HG03135 (cell line): ENCODE data around the gene FSTL4.

Experiments used
- ATAC-seq: cut with Tn5 transposase; IDR thresholded peaks from one replicate; pipeline ENCODE4 v1.9.1; 2021; ENCODE audit warnings: mild to moderate bottlenecking, moderate library complexity; ENCODE audit not compliant: unreplicated experiment

Gene FSTL4

DNA sequence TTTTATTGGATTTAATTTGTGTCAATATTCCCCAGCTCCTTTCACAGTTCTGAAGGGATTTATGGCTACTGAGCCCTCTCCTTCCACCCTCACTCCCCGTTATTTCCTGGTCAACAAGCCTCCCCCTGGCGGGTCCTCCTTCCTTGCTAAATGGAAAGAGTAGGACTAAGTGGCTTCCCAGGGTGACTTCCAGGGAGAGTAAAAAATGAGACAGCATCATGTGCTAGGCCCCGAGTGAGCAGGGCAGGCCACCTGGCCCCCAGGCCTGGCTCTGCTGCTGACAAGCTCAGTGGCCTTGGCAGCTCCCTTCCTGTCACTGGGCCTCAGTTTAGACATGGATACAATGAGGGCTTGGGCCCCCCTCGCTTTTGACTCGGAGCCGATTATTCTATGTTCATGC lies 359.3 kb downstream of the FSTL4 start:
- no peak for ATAC-seq

DNA sequence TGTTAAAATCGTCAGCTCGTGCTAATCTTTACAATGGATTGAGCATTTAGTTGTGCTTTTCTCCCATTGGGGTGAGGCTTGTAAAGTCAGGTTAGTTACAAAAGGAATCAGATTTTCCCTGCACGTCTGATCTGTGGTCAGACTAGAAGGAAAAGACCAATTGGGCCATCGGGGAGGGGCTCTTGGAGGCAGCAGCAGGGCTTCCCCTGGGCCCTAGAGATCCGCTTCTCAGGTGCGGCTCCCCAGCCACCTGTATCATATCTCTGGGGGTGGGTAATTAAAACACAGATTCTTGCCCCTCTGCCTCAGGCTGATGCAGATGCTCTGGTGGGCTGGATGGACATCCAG lies 360.2 kb downstream of the FSTL4 start:
- no peak for ATAC-seq

DNA sequence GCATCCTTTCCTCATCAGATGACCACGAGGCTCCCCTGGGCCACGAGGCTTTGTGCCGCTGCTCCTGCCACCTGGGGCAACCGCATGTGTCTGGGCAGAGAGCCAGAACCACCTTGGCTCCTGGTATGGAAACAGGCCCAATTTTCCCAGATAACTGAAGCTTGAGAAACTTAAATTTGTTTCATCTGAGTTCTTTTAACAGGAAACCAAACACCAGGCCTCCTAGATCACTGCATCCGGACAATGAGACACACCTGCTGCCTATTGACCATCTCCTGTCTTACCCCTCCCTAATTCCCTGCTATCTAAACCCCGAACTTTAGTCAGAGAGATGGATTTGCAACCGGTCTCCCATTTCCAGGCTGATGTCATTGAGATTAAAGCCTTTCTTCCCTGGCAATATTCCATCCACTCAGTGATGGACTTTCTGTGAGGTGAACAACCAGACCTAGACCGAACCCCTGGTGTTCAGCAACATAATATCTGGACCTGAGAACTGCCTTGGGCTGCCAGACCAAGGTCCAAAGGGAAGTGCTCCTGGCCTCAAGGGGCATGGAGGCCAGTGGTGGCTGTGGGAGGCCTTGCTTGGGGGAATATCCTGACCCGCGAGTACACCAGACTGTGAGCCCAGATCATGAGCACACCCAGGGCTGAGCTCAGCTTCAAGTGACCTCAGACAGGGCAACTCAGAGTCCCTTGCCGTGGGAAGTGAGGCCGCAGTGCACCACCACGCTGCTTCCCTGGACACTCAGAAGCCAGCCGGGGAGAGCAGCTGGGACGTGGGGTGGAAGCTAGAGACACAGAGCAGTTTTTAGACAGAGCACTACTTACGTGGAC lies 360.8 kb downstream of the FSTL4 start:
- ATAC-seq: no peak

DNA sequence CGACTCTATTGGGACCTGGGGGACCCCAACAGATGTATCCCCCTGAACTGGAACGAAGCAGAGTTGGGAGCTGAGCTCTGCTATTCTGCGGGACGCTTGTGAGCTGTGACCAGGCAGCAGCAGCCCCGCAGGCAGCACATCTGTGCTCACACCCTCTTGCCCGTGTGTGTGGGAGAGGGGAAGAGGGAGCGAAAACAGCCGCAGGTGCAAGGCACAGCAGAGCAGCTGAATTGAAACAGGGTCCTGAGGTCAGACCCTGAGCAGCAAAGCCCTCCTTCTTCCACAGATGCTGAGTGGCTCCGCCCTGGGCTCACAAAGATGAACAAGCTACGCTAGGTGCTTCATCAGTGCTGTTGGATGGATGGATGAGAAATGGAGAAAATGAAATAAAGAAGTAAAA lies 361.8 kb downstream of the FSTL4 start:
- ATAC-seq: no peak

- no peak for ATAC-seq
Measured at GRCh38 chr5:133249593-133249992, 362.7 kb downstream of the FSTL4 start.

- no peak for ATAC-seq
Measured at GRCh38 chr5:133247881-133248624, 364.3 kb downstream of the FSTL4 start.

DNA sequence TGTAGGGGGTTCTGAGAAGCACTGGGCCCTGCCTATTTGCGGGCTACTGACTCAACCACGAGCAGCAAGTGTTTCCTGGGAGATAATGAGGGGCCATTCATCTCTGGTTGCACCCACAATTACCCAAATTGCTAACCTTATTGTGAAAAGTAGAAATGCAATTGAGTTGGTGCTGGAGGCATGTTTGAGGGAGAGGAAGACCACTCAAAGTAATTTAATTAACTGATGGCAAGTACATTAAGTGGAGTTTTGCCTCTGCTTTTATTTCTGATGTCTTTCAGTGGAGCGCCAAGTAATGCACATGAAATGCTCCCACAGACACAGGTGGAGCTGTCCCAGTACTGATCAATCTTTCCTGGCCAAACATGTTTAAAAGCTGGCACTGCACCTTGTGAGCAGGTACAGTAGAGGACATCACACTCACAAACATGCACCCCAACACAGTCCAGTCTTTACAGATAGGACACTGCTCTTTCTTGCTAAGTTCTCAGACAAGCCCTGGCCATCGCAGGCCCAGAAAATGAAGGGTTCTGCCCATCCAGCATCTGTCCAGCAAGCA lies 365.1 kb downstream of the FSTL4 start:
- no peak for ATAC-seq

DNA sequence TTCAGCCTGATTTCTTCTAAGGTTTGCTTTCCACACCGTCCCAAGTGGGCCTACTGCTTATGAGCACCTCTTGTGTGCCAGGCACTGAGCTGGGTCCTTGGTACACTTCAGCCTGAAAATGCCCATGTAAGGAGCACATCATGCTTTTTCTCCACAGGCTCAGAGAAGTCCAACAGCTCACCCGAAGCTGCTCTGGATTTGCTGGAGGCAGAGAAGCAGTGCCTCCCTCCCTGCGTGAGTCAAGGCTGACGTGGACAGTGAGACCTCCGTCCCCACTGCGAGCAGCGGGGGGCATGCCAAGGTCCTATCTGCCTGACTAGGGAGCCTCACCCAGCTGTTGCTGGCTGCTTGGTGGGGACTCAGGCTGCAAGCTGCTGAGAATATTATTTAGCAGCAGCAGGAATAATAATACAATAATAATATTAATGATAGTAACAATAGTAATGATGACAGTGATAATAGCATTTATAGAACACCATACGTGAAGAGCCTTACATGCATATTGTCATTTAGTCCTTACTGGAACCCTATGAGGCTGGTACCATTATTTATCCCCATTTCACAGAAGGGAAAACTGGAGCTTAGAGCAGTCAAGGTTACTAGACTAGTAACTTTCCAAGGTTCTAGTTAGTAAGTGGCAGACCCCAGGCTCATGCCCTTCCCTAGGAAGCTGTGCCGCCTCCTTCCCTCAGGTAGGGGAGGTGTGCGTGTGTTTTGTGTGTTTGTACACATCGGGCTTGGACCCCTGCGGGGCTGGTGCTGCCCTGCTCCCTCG lies 365.8 kb downstream of the FSTL4 start:
- ATAC-seq: no peak

DNA sequence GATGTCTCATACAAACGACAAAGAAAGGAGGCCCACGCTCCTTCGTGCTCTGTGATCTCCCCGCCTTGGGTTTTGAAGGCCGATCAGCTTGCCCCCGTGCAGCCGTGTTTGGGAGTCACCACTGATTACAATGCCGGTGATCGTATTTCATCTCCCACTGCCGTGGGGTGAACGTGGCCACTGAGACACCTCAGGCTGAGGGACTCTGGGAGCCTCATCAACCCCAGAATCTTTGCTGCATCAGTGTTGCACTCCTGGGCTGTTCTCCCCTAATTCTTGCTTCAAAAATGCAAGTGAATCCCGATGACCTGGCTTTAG lies 366.3 kb downstream of the FSTL4 start:
- ATAC-seq: no peak

- no peak for ATAC-seq
Measured at GRCh38 chr5:133245191-133246052, 366.9 kb downstream of the FSTL4 start.

DNA sequence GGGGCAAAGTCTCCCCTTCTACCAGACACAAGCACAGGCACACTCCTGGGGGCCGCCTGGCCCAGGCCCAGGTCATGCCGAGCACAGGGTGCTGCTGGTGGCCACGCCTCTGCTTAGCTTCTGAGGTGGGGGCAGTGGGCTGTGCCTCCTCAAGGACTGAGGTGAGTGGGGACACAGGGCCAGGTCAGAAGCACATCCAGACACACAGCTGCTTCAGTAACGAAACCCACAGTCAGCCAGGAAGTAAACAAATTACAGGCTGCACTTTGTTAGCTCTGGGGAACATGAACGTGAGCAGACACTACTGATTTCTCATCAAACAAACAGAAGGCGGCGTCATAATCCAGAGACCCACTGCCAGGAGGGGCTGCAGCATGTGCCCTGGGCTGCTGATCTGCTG lies 368.1 kb downstream of the FSTL4 start:
- no peak for ATAC-seq

GRCh38 chr5:133243196-133243595 lies 369.1 kb downstream of the FSTL4 start:
- no peak for ATAC-seq

GRCh38 chr5:133242221-133242835 lies 370.0 kb downstream of the FSTL4 start:
- ATAC-seq: no peak

DNA sequence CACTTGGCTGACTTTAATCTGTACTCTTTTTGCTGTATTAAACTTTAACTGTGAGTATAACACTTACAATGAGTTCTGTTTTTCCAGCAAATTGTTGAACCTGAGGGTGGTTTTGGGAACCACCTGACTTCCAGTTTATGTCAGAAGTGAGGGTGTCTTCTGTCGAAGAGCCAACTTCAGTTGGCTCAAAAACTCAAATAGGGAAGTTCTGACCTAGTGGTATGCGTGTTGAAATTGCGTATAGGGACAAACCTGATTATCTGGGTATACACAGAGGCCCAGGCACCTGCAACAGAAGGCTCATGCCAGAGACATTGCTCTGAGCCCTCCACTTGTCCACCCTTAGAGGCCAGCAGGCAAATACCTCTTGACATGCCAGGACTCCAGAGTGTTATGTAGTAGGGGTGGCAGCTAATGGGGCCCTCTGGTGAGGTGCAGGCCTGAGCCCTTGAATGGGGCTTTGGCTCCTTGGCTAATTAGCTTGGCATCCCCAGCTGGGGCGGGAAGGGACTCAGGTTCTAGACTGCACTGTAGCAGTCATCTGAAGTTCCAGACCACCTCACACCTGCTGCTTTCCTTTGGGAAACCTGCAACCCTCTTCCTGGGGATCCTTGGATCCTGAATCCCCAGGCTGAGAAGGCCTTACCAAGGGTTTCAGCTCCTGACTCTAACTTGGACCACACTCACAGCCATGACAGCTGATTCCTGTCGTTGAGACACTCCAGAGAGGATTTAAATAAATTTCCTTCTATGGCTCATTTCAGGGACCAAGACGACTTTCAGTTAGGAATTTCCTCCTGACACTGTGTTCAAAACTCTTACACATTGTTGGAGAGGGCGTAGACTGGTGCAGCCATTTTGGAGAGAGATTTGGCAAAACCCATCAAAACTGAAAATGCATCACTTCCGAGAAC lies 370.9 kb downstream of the FSTL4 start:
- no peak for ATAC-seq

DNA sequence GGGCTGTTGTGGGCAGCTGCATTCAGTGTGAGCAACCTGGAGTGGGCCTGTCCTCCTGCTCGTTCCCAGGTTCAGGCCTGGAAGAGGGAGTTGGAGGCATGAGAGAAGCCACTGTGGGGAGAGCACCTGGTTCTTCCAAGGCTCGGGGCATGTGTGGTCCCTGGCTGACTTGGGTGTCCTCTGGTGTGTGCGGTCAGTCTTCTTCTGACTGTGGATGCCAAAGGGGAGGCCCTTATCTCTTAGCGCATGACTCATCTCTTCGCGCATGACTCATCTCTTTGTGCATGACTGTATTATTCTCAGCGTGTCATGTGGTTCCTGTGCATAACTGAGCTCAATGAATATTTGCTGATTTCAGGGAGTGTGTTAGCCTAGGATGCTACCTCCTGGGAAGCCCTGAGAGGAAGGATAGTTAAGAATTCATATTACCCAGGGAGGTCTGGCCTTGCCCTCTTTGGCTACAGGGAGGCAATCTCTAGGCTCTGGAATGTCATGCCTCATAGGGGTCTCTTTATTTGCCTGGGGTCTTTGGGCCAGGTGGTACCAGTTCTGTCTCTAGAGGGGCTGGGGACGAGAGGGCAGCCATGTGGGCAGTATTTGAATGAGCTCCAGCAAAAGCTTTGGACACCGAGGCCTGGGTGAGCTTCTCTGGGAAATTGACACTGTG lies 371.8 kb downstream of the FSTL4 start:
- no peak for ATAC-seq

- ATAC-seq: no peak
Measured at GRCh38 chr5:133238426-133239205, 373.7 kb downstream of the FSTL4 start.

DNA sequence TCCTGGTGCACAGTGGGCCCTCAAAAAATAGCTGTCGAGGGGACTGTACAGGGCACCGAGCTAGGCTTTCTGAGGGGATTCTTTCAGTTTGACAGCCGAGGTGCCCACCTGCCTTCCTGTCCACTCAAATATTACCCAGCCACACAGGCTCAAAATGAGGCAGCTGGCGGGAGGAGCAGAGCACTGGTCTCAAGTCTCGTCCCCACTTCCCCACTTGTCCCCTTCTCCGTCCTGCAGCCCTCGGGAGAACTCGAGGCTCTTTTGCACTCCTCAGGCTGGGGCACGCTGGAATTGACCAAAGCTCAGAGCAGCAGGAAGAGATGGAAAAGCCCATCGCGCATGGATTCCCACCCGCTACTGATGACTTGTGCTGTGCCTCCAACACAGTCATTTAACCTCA lies 375.4 kb downstream of the FSTL4 start:
- ATAC-seq: no peak

DNA sequence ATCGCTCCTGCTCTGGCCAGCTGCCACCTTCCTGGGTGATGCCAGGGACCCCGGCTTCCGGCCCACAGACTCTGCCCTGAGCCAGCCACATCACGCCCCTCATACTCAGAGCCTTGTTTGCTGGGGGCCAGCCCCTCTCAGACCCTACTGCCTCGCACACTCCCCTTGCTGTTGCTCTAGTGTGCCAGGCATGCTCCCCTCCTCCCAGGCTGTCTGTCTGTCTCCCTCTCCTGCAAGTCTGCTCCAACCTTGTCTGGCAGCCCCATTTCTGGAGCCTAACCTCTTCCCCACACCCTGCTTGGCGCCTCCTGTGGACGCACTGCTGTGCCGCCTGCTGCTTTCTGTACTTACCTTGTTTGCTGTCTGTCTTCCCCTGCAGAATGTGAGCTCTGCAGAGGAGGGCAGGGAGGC lies 375.8 kb downstream of the FSTL4 start:
- no peak for ATAC-seq
